ENCODE measurements around the gene TFEB. TPM values are rescaled to one million over a fixed set of nuclear protein-coding genes. Genes with fewer than 3 reads are reported as not detected.

The TFEB gene
- total RNA-seq, 2 experiments from 2014 or later: 14.9 to 15.0 TPM

GRCh38 chr6:41757931-41758640 is 22.7 kb upstream of the TFEB start:
- Mint-ChIP-seq H3K9me3 (no peaks in the 10 kb centered on the region), H3K4me1 (no peaks in the 10 kb centered on the region), H3K36me3 (ENCODE audit: low read depth) (no peaks in the 10 kb centered on the region), H3K4me3 (no peak overlapping the region), H3K27me3 (peaks cover 14% of the 10 kb centered on the region), H3K27ac (no peak overlapping the region)
- CTCF ChIA-PET: interaction anchor here (1.1 to 1.4 kb wide), 2 partner anchors 10 to 346 kb away, joined by 3 read pairs; no protein-coding TSS in a partner anchor
- POLR2A ChIA-PET: interaction anchor here (1.1 kb wide), 1 partner anchor 9 kb away, joined by 3 read pairs; no protein-coding TSS in a partner anchor
- DNase-seq: no peak

GRCh38 chr6:41757271-41757670 is 21.9 kb upstream of the TFEB start:
- no peaks in the 10 kb centered on the region for H3K36me3 Mint-ChIP-seq (ENCODE audit: low read depth)
- H3K4me1 Mint-ChIP-seq: no peaks in the 10 kb centered on the region
- ChIA-PET POLR2A (interaction anchor here (1.2 kb wide), 1 partner anchor 24 kb away, joined by 4 read pairs; no protein-coding TSS in a partner anchor), CTCF (interaction anchor here (1.1 to 1.4 kb wide), 2 partner anchors 9 to 347 kb away, joined by 3 read pairs; no protein-coding TSS in a partner anchor)
- H3K9me3 Mint-ChIP-seq: no peaks in the 10 kb centered on the region
- peaks cover 12% of the 10 kb centered on the region for H3K27me3 Mint-ChIP-seq
- no peak overlapping the region for H3K27ac Mint-ChIP-seq
- DNase-seq: no peak
- no peak overlapping the region for H3K4me3 Mint-ChIP-seq

- DNase-seq: no peak
- CTCF ChIA-PET: interaction anchor here (1.4 kb wide), 1 partner anchor 8 kb away, joined by 3 read pairs; no protein-coding TSS in a partner anchor
Observed at GRCh38 chr6:41756354-41756753, 20.9 kb upstream of the TFEB start.

GRCh38 chr6:41755895-41756294 is 20.5 kb upstream of the TFEB start:
- ChIA-PET POLR2A (no interaction called here), CTCF (no interaction called here)
- Mint-ChIP-seq H3K4me3 (no peak overlapping the region), H3K27ac (no peak overlapping the region), H3K4me1 (no peaks in the 10 kb centered on the region), H3K27me3 (peaks cover 9% of the 10 kb centered on the region), H3K36me3 (ENCODE audit: low read depth) (no peaks in the 10 kb centered on the region), H3K9me3 (no peaks in the 10 kb centered on the region)
- DNase-seq: no peak

More at GRCh38 chr6:41756354-41756753, 20.9 kb upstream of the TFEB start:
- POLR2A ChIA-PET: interaction anchor here (1.2 kb wide), 1 partner anchor 23 kb away, joined by 4 read pairs; no protein-coding TSS in a partner anchor
- Mint-ChIP-seq H3K36me3 (ENCODE audit: low read depth) (no peaks in the 10 kb centered on the region), H3K9me3 (no peaks in the 10 kb centered on the region), H3K27me3 (peaks cover 10% of the 10 kb centered on the region), H3K4me3 (no peak overlapping the region), H3K4me1 (no peaks in the 10 kb centered on the region), H3K27ac (no peak overlapping the region)

- ChIA-PET CTCF (no interaction called here), POLR2A (no interaction called here)
- Mint-ChIP-seq H3K9me3 (no peaks in the 10 kb centered on the region), H3K27me3 (peaks cover 15% of the 10 kb centered on the region), H3K36me3 (ENCODE audit: low read depth) (no peaks in the 10 kb centered on the region), H3K27ac (no peak overlapping the region), H3K4me1 (no peaks in the 10 kb centered on the region), H3K4me3 (no peak overlapping the region)
- no peak for DNase-seq
Observed at GRCh38 chr6:41750374-41750773, 15.0 kb upstream of the TFEB start.

- Mint-ChIP-seq H3K4me1 (no peaks in the 10 kb centered on the region), H3K36me3 (ENCODE audit: low read depth) (no peaks in the 10 kb centered on the region), H3K9me3 (no peaks in the 10 kb centered on the region), H3K27ac (no peak overlapping the region), H3K4me3 (no peak overlapping the region), H3K27me3 (peaks cover 6% of the 10 kb centered on the region)
- no peak for DNase-seq
- POLR2A ChIA-PET: no interaction called here
- CTCF ChIA-PET: interaction anchor here (1.3 kb wide), 1 partner anchor 9 kb away, joined by 3 read pairs; no protein-coding TSS in a partner anchor
Observed at GRCh38 chr6:41748542-41748941, 13.1 kb upstream of the TFEB start.

- Mint-ChIP-seq H3K36me3 (ENCODE audit: low read depth) (no peaks in the 10 kb centered on the region), H3K4me1 (no peaks in the 10 kb centered on the region), H3K9me3 (no peaks in the 10 kb centered on the region), H3K27ac (no peak overlapping the region), H3K4me3 (no peak overlapping the region), H3K27me3 (peaks cover 6% of the 10 kb centered on the region)
- no peak for DNase-seq
- ChIA-PET POLR2A (no interaction called here), CTCF (interaction anchor here (0.9 to 1.3 kb wide), 2 partner anchors 9 to 10 kb away, joined by 3 read pairs; no protein-coding TSS in a partner anchor)
Observed at GRCh38 chr6:41748102-41748477, 12.7 kb upstream of the TFEB start.

- peaks cover 6% of the 10 kb centered on the region for H3K27me3 Mint-ChIP-seq
- H3K36me3 Mint-ChIP-seq (ENCODE audit: low read depth): no peaks in the 10 kb centered on the region
- ChIA-PET CTCF (interaction anchor here (0.9 to 1.3 kb wide), 2 partner anchors 9 to 10 kb away, joined by 3 read pairs; no protein-coding TSS in a partner anchor), POLR2A (no interaction called here)
- H3K4me1 Mint-ChIP-seq: no peaks in the 10 kb centered on the region
- no peak for DNase-seq
- no peak within 1 kb of the TSS for H3K4me3 Mint-ChIP-seq
- H3K9me3 Mint-ChIP-seq: no peaks in the 10 kb centered on the region
- no peak within 1 kb of the TSS for H3K27ac Mint-ChIP-seq
Observed at GRCh38 chr6:41747256-41748101, 12.1 kb upstream of the TFEB start, which contains the start of gene PGC. Gene PGC, minus strand, starts transcription at chr6:41747397. Its CDS starts 63 bp downstream, at chr6:41747334.

GRCh38 chr6:41746107-41746506 is 10.7 kb upstream of the TFEB start:
- Mint-ChIP-seq H3K36me3 (ENCODE audit: low read depth) (no peaks in the 10 kb centered on the region), H3K9me3 (no peaks in the 10 kb centered on the region), H3K27ac (no peak overlapping the region), H3K27me3 (peaks cover 6% of the 10 kb centered on the region), H3K4me3 (no peak overlapping the region), H3K4me1 (no peaks in the 10 kb centered on the region)
- no peak for DNase-seq
- POLR2A ChIA-PET: no interaction called here
- CTCF ChIA-PET: no interaction called here

- no peaks in the 10 kb centered on the region for H3K36me3 Mint-ChIP-seq (ENCODE audit: low read depth)
- DNase-seq: no peak
- no peaks in the 10 kb centered on the region for H3K27me3 Mint-ChIP-seq
- H3K4me1 Mint-ChIP-seq: no peaks in the 10 kb centered on the region
- H3K27ac Mint-ChIP-seq: no peak overlapping the region
- H3K9me3 Mint-ChIP-seq: no peaks in the 10 kb centered on the region
- CTCF ChIA-PET: no interaction called here
- H3K4me3 Mint-ChIP-seq: no peak overlapping the region
- POLR2A ChIA-PET: no interaction called here
Observed at GRCh38 chr6:41744236-41744787, 8.9 kb upstream of the TFEB start.

GRCh38 chr6:41743406-41744235 is 8.2 kb upstream of the TFEB start:
- no peak overlapping the region for H3K27ac Mint-ChIP-seq
- CTCF ChIA-PET: no interaction called here
- no peak overlapping the region for H3K4me3 Mint-ChIP-seq
- POLR2A ChIA-PET: no interaction called here
- H3K36me3 Mint-ChIP-seq (ENCODE audit: low read depth): no peaks in the 10 kb centered on the region
- H3K9me3 Mint-ChIP-seq: no peaks in the 10 kb centered on the region
- no peaks in the 10 kb centered on the region for H3K4me1 Mint-ChIP-seq
- no peaks in the 10 kb centered on the region for H3K27me3 Mint-ChIP-seq
- no peak for DNase-seq

GRCh38 chr6:41741625-41742490 is 6.5 kb upstream of the TFEB start:
- H3K27ac Mint-ChIP-seq: no peak overlapping the region
- no peak for DNase-seq
- CTCF ChIA-PET: no interaction called here
- H3K4me1 Mint-ChIP-seq: no peaks in the 10 kb centered on the region
- H3K4me3 Mint-ChIP-seq: no peak overlapping the region
- H3K27me3 Mint-ChIP-seq: peaks cover under 1% of the 10 kb centered on the region
- no peaks in the 10 kb centered on the region for H3K9me3 Mint-ChIP-seq
- POLR2A ChIA-PET: no interaction called here
- H3K36me3 Mint-ChIP-seq (ENCODE audit: low read depth): no peaks in the 10 kb centered on the region

All from activated CD4-positive, alpha-beta memory T cell treated with anti-CD3 and anti-CD28 coated beads, Interleukin-2, amount 10 ng/mL, durations not matched to agents 7 days and 5 days (primary cell).